DND-41 (cell line): ENCODE data around the gene CTAGE1.

ENCODE experiments used
- ATAC-seq: fragments of 200-7000 bp; cut with Tn5 transposase; 3 replicates; pipeline ENCODE4 v1.9.1; 2021; ENCODE audit warnings: low read depth; ENCODE audit not compliant: insufficient read depth
- DNase-seq: peaks from one replicate; pipeline ENCODE4 v3.0.0-alpha.2; 2020
- H2AFZ ChIP-seq: 2 replicates; pipeline ENCODE4 v1.6.0; 2012; ENCODE audit warnings: low read depth, low read length
- H3K27ac ChIP-seq: 2 replicates; pipeline ENCODE4 v1.5.1; 2012; ENCODE audit warnings: low read length, inconsistent platforms
- H3K27me3 ChIP-seq: fragments of 200-600 bp; sonication (generic); 2 replicates; pipeline ENCODE4 v1.6.0; 2012; ENCODE audit warnings: low read length, mild to moderate bottlenecking, inconsistent platforms; ENCODE audit not compliant: insufficient read depth, poor library complexity
- H3K36me3 ChIP-seq: 2 replicates; pipeline ENCODE4 v1.5.1; 2012; ENCODE audit warnings: low read length, inconsistent platforms; ENCODE audit not compliant: insufficient read depth
- H3K4me1 ChIP-seq: 2 replicates; pipeline ENCODE4 v1.5.1; 2012; ENCODE audit warnings: mild to moderate bottlenecking, low read length; ENCODE audit not compliant: insufficient read depth
- H3K4me2 ChIP-seq: 2 replicates; pipeline ENCODE4 v1.6.0; 2012; ENCODE audit warnings: mild to moderate bottlenecking, moderate library complexity, low read length, inconsistent platforms; ENCODE audit not compliant: insufficient read depth
- H3K4me3 ChIP-seq, 2 experiments: fragments of 200-600 bp in 1 of 2; shearing (Covaris generic) in 1 of 2; 2 replicates each; pipeline ENCODE4 v1.5.1; 2012 to 2016; ENCODE audit warnings: inconsistent platforms in 2 of 2, low read length in 2 of 2, mild to moderate bottlenecking in 2 of 2, low read depth in 1 of 2, moderate library complexity in 1 of 2
- H3K79me2 ChIP-seq: 2 replicates; pipeline ENCODE4 v1.6.0; 2012; ENCODE audit warnings: low read length, inconsistent platforms; ENCODE audit not compliant: insufficient read depth
- H3K9ac ChIP-seq: 2 replicates; pipeline ENCODE4 v1.6.0; 2012; ENCODE audit warnings: low read depth, mild to moderate bottlenecking, inconsistent platforms, low read length, moderate library complexity
- H3K9me3 ChIP-seq: 2 replicates; pipeline ENCODE4 v1.5.1; 2012; ENCODE audit warnings: low read length, moderate library complexity, mild to moderate bottlenecking, inconsistent platforms; ENCODE audit not compliant: insufficient read depth, severe bottlenecking
- H4K20me1 ChIP-seq: 2 replicates; pipeline ENCODE4 v1.6.0; 2012; ENCODE audit warnings: low read length; ENCODE audit not compliant: insufficient read depth
- EZH2 ChIP-seq: IDR thresholded peaks from 3 replicates; pipeline ENCODE4 v1.6.1; 2012; ENCODE audit warnings: borderline replicate concordance, low read depth, mild to moderate bottlenecking, moderate library complexity, low read length, inconsistent platforms; ENCODE audit not compliant: severe bottlenecking
- TF ChIP-seq, protein P1 (sequence below): IDR thresholded peaks from 2 replicates; pipeline ENCODE4 v1.5.1; 2012; ENCODE audit warnings: borderline replicate concordance, low read length, moderate library complexity, mild to moderate bottlenecking; ENCODE audit not compliant: poor library complexity, severe bottlenecking; ENCODE audit errors: extremely low read depth

CTAGE1 gene

DNA sequence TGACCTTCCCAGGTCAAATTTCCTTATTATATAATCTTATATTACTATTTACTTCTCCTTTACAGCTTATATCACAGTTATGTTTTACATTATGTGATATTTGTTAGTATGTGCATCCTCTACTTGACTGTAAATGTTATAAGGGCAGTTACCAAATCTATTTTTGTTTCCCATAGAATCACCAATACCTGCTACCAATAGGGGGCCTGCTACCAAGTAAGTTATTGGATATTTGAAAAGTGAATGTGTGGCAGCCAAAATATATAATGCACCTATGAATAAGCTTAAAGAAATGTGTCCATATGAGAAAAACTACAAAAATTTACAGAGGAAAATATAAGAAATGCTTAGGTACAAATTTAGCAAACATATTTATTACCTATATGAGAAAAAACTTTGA lies 23.9 kb upstream of the CTAGE1 start:
- no peak overlapping the region for H3K9ac ChIP-seq
- H3K9me3 ChIP-seq: no peaks in the 10 kb centered on the region
- H3K27me3 ChIP-seq: no peaks in the 10 kb centered on the region
- no peak overlapping the region for H3K4me2 ChIP-seq
- H2AFZ ChIP-seq: no peak overlapping the region
- TF ChIP-seq, protein P1, sequence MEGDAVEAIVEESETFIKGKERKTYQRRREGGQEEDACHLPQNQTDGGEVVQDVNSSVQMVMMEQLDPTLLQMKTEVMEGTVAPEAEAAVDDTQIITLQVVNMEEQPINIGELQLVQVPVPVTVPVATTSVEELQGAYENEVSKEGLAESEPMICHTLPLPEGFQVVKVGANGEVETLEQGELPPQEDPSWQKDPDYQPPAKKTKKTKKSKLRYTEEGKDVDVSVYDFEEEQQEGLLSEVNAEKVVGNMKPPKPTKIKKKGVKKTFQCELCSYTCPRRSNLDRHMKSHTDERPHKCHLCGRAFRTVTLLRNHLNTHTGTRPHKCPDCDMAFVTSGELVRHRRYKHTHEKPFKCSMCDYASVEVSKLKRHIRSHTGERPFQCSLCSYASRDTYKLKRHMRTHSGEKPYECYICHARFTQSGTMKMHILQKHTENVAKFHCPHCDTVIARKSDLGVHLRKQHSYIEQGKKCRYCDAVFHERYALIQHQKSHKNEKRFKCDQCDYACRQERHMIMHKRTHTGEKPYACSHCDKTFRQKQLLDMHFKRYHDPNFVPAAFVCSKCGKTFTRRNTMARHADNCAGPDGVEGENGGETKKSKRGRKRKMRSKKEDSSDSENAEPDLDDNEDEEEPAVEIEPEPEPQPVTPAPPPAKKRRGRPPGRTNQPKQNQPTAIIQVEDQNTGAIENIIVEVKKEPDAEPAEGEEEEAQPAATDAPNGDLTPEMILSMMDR: no peak
- no peak for TF ChIP-seq EZH2
- ATAC-seq (no peak), DNase-seq (no peak)
- H3K4me1 ChIP-seq: no peaks in the 10 kb centered on the region
- no peaks in the 10 kb centered on the region for H3K79me2 ChIP-seq
- H4K20me1 ChIP-seq: no peaks in the 10 kb centered on the region
- H3K27ac ChIP-seq: no peak overlapping the region
- no peaks in the 10 kb centered on the region for H3K36me3 ChIP-seq
- H3K4me3 ChIP-seq: no peak overlapping the region

DNA sequence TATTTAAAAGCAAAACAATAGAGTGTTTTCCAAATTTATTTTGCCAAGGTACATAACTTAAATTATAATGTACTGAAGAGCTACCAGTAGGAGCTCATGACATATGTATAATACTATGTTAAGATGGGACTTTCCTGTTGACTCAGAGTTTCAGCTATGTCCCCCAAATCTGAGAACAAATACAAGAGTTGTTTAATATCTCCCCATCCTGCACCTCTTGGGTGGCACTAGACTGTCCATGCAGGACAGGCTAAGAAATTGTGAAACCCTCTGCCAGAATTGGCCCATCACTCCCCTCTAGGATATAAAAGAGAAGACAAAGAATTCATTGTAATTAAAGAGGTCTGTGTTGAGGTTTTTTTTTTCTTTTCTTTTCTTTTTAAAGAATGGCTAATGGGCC lies 21.7 kb upstream of the CTAGE1 start:
- Histone ChIP-seq H3K79me2 (no peaks in the 10 kb centered on the region), H3K9me3 (no peaks in the 10 kb centered on the region), H2AFZ (no peak overlapping the region), H3K27ac (no peak overlapping the region), H3K36me3 (no peaks in the 10 kb centered on the region), H4K20me1 (no peaks in the 10 kb centered on the region), H3K4me1 (no peaks in the 10 kb centered on the region), H3K4me2 (no peak overlapping the region), H3K27me3 (no peaks in the 10 kb centered on the region), H3K4me3 (no peak overlapping the region), H3K9ac (no peak overlapping the region)
- DNase-seq: no peak
- no peak for ATAC-seq
- no peak for TF ChIP-seq EZH2
- TF ChIP-seq, protein P1: no peak

DNA sequence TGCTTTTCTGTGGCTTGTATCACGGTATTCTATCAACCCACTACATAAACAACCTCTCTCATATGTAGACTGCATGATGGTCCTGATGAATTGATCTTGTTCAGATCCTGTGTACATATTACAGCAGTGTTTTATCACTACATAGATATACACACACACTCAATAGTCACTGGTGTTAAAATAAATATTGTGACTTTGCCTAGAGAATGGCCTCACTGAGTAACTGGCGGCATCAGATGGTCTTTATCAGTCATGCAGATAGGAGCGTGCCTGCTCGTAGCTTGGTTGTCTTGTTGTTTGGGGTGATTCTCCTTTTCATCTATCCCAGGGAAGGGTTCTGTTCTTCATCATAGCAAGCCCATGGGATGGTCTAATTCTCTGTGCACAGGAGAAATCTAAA lies 18.4 kb upstream of the CTAGE1 start:
- no peak overlapping the region for H3K27ac ChIP-seq
- H3K4me2 ChIP-seq: no peak overlapping the region

More for the DNA sequence above, 18.4 kb upstream of the CTAGE1 start:
- ATAC-seq (no peak), DNase-seq (no peak)
- Histone ChIP-seq H3K4me1 (no peaks in the 10 kb centered on the region), H4K20me1 (no peaks in the 10 kb centered on the region), H3K9ac (no peak overlapping the region), H3K27me3 (no peaks in the 10 kb centered on the region), H3K9me3 (no peaks in the 10 kb centered on the region), H3K36me3 (no peaks in the 10 kb centered on the region), H3K4me3 (no peak overlapping the region), H2AFZ (no peak overlapping the region), H3K79me2 (no peaks in the 10 kb centered on the region)
- no peak for TF ChIP-seq EZH2
- TF ChIP-seq, protein P1: no peak
